ENCODE measurements around the gene CDYL. TPM values are rescaled to one million over a fixed set of nuclear protein-coding genes. Genes with fewer than 3 reads are reported as not detected.
A peak's percentile ranks its signal among the peaks of the same experiment; 100 is the strongest.

Gene CDYL
- polyA plus RNA-seq, 3 donors = 2.9 to 21.2 (median 4.2) TPM

DNA sequence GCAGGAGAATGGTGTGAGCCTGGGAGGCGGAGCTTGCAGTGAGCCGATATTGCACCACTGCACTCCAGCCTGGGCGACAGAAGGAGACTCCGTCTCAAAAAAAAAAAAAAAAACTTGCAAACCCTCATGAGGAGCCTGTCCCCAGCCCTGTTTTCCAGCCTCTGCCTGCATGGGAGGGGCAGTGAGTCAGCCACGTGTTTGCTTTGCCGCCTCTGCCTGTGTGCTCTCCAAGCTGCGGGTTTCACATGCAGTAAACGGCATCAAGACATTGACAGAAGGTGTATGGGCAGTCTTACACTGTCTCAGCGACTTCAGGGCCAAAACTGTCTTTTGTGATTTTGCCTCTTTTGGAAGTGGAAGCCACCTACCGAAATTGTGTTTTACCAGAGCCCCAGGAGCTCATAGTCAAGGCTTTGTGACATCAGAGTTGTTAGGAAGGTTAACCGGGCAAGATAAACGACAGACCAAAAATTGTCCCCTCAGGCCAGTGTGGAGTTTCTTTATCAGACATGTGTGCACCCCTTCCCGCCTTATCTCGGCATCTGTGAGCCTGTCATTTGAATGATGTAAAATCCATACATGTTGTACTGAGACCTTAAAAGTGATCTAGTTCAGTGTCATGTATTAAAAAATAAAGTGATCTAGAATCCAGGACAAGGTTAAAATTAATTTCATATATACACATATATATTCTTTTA is 174.8 kb downstream of the CDYL start:
- H3K27ac ChIP-seq (ENCODE audit: low read depth in 1 of 2, low read length in 2 of 2) = no peak overlapping the region
- TF ChIP-seq, protein P1, sequence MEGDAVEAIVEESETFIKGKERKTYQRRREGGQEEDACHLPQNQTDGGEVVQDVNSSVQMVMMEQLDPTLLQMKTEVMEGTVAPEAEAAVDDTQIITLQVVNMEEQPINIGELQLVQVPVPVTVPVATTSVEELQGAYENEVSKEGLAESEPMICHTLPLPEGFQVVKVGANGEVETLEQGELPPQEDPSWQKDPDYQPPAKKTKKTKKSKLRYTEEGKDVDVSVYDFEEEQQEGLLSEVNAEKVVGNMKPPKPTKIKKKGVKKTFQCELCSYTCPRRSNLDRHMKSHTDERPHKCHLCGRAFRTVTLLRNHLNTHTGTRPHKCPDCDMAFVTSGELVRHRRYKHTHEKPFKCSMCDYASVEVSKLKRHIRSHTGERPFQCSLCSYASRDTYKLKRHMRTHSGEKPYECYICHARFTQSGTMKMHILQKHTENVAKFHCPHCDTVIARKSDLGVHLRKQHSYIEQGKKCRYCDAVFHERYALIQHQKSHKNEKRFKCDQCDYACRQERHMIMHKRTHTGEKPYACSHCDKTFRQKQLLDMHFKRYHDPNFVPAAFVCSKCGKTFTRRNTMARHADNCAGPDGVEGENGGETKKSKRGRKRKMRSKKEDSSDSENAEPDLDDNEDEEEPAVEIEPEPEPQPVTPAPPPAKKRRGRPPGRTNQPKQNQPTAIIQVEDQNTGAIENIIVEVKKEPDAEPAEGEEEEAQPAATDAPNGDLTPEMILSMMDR (IDR thresholded peaks at IDR 0.05) = no peak
- no peak overlapping the region for H3K4me3 ChIP-seq (replicated peaks in 1 of 3; ENCODE audit: low read depth in 2 of 3, low read length in 3 of 3)
- no peak overlapping the region for H2AFZ ChIP-seq (ENCODE audit: insufficient read depth, low read depth, low read length, poor library complexity, severe bottlenecking)
- Mint-ChIP-seq H3K27me3 (ENCODE audit: low read depth in 3 of 3) (no peaks in the 10 kb centered on the region), H3K36me3 (peaks cover 68 to 88% of the 10 kb centered on the region in 2 donors), H3K4me1 (no peaks in the 10 kb centered on the region), H3K9me3 (no peaks in the 10 kb centered on the region), H3K27ac (peak overlapping the region in 1 of 7 donors; percentile 29), H3K4me3 (no peak overlapping the region)
- H3K36me3 ChIP-seq (replicated peaks in 1 of 2; ENCODE audit: control insufficient read depth in 1 of 2, insufficient read depth in 2 of 2, low read length in 2 of 2) = peaks cover 63 to 95% of the 10 kb centered on the region in 2 donors
- H3K4me1 ChIP-seq (ENCODE audit: control insufficient read depth in 1 of 2, insufficient read depth in 2 of 2, low read length in 2 of 2) = no peaks in the 10 kb centered on the region
- no peak for DNase-seq
- H3K79me2 ChIP-seq (ENCODE audit: insufficient read depth, low read length) = no peaks in the 10 kb centered on the region
- H4K20me1 ChIP-seq (ENCODE audit: insufficient read depth, low read length) = no peaks in the 10 kb centered on the region
- no peaks in the 10 kb centered on the region for H3K27me3 ChIP-seq (ENCODE audit: control insufficient read depth in 2 of 2, insufficient read depth in 2 of 2, low read length in 2 of 2)
- WGBS (ENCODE audit: insufficient coverage) = 96% methylated on average over 8 of the region's 14 CpGs
- intact Hi-C loops (cut with micrococcal nuclease) = no loop called here
- H3K9ac ChIP-seq (ENCODE audit: insufficient read depth, low read length, poor library complexity, severe bottlenecking) = no peak overlapping the region
- H3K4me2 ChIP-seq (replicated peaks; ENCODE audit: extremely low read depth, low read length, poor library complexity, severe bottlenecking) = no peak overlapping the region
- no peaks in the 10 kb centered on the region for H3K9me3 ChIP-seq (replicated peaks in 1 of 2; ENCODE audit: control insufficient read depth in 1 of 2, insufficient read depth in 1 of 2, low read length in 2 of 2)

DNA sequence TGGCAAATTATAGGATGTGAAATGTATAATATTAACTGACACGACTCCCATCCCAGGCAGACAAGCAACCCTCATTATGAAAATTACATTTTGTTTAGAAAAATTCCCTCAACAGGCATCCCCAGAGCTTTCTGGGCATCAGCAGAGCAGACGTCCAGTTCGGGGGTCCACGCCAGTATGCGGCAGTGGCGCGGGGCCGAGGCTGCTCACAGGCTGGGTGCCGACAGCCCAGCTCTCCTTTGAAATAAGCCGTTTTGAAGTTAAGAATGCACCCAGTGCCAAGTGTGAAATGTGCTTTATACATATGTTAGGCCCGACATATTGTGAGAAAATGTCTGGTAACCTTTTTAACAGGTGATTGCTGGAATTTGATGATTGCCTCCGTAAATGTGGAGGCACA is 177.2 kb downstream of the CDYL start:
- Histone ChIP-seq H3K27ac (ENCODE audit: low read depth in 1 of 2, low read length in 2 of 2) (no peak overlapping the region), H3K9me3 (replicated peaks in 1 of 2; ENCODE audit: control insufficient read depth in 1 of 2, insufficient read depth in 1 of 2, low read length in 2 of 2) (no peaks in the 10 kb centered on the region), H3K4me3 (replicated peaks in 1 of 3; ENCODE audit: low read depth in 2 of 3, low read length in 3 of 3) (no peak overlapping the region), H3K36me3 (replicated peaks in 1 of 2; ENCODE audit: control insufficient read depth in 1 of 2, insufficient read depth in 2 of 2, low read length in 2 of 2) (peaks cover 41 to 76% of the 10 kb centered on the region in 2 donors), H4K20me1 (ENCODE audit: insufficient read depth, low read length) (no peaks in the 10 kb centered on the region), H3K9ac (ENCODE audit: insufficient read depth, low read length, poor library complexity, severe bottlenecking) (no peak overlapping the region), H3K4me2 (replicated peaks; ENCODE audit: extremely low read depth, low read length, poor library complexity, severe bottlenecking) (no peak overlapping the region), H3K27me3 (ENCODE audit: control insufficient read depth in 2 of 2, insufficient read depth in 2 of 2, low read length in 2 of 2) (no peaks in the 10 kb centered on the region), H3K79me2 (ENCODE audit: insufficient read depth, low read length) (no peaks in the 10 kb centered on the region), H3K4me1 (ENCODE audit: control insufficient read depth in 1 of 2, insufficient read depth in 2 of 2, low read length in 2 of 2) (no peaks in the 10 kb centered on the region), H2AFZ (ENCODE audit: insufficient read depth, low read depth, low read length, poor library complexity, severe bottlenecking) (no peak overlapping the region)
- no peak for DNase-seq
- no peak overlapping the region for H3K27ac Mint-ChIP-seq
- intact Hi-C loops (cut with micrococcal nuclease) = no loop called here
- H3K4me1 Mint-ChIP-seq = no peaks in the 10 kb centered on the region
- TF ChIP-seq, protein P1 (IDR thresholded peaks at IDR 0.05) = no peak
- WGBS (ENCODE audit: insufficient coverage) = 98% methylated on average over 10 of the region's 12 CpGs
- H3K27me3 Mint-ChIP-seq (ENCODE audit: low read depth in 3 of 3) = peaks cover 0 to 1% (median 0%) of the 10 kb centered on the region in 3 donors
- H3K4me3 Mint-ChIP-seq = no peak overlapping the region
- H3K9me3 Mint-ChIP-seq = no peaks in the 10 kb centered on the region
- H3K36me3 Mint-ChIP-seq = peaks cover 57 to 69% of the 10 kb centered on the region in 2 donors
